SK-N-SH (cell line): Measurements from ENCODE around the gene CADM1. TPM values are rescaled to one million over a fixed set of nuclear protein-coding genes. Genes with fewer than 3 reads are reported as not detected.
A peak's percentile ranks its signal among the peaks of the same experiment; 100 is the strongest.

Experiments used
- CTCF ChIA-PET: fragments of 300-600, 350-600 bp; formaldehyde crosslinking; extraction: SDS; loops from one replicate; lab custom pipeline; 2021; lab: Yijun Ruan, JAX
- POLR2A ChIA-PET: fragments of 350-600 bp; sonication (Branson Sonifier 250); formaldehyde crosslinking; extraction: SDS; loops from one replicate; lab custom pipeline; 2020; ENCODE audit warnings: antibody characterized with exemption, inconsistent platforms; lab: Yijun Ruan, JAX
- DNase-seq: peaks from one replicate; pipeline ENCODE4 v3.0.0; 2012
- H2AFZ ChIP-seq: fragments of 200-600 bp; sonication (generic); 2 replicates; pipeline ENCODE4 v1.8.1; 2016; ENCODE audit warnings: antibody characterized with exemption, mild to moderate bottlenecking, low read depth
- H3F3A ChIP-seq: fragments of 200-600 bp; sonication (generic); replicated peaks from 2 replicates; pipeline ENCODE3; 2016; ENCODE audit warnings: antibody characterized with exemption, mild to moderate bottlenecking; ENCODE audit not compliant: insufficient read depth
- H3K27ac ChIP-seq, 2 experiments: fragments of 200-500 bp in 1 of 2; fragments of 200-600 bp in 1 of 2; sonication (Bioruptor generic) in 1 of 2; sonication (generic), shearing (Covaris generic) in 1 of 2; 2 replicates each; pipeline versions ENCODE4 v1.5.1 to v1.6.1; 2014 to 2016; ENCODE audit warnings: low read depth in 2 of 2, inconsistent platforms in 1 of 2, low read length in 1 of 2, mild to moderate bottlenecking in 1 of 2, mixed read lengths in 1 of 2
- H3K27me3 ChIP-seq: fragments of 200-600 bp; sonication (generic), shearing (Covaris generic); 2 replicates; pipeline ENCODE4 v1.6.1; 2016; ENCODE audit warnings: mixed run types; ENCODE audit not compliant: insufficient read depth
- H3K36me3 ChIP-seq, 2 experiments: fragments of 200-500 bp in 1 of 2; fragments of 200-600 bp in 1 of 2; sonication (Bioruptor generic) in 1 of 2; sonication (generic) in 1 of 2; replicated peaks in 1 of 2; 2 replicates each; pipeline versions ENCODE3 to v1.5.1; 2014 to 2016; ENCODE audit warnings: low read length in 1 of 2, mild to moderate bottlenecking in 1 of 2; ENCODE audit not compliant: insufficient read depth in 2 of 2, control insufficient read depth in 1 of 2
- H3K4me1 ChIP-seq, 2 experiments: fragments of 200-500 bp in 1 of 2; fragments of 200-600 bp in 1 of 2; sonication (Bioruptor generic) in 1 of 2; sonication (generic), shearing (Covaris generic) in 1 of 2; 2 replicates each; pipeline versions ENCODE4 v1.5.1 to v1.6.1; 2014 to 2016; ENCODE audit warnings: low read depth in 1 of 2, low read length in 1 of 2, mixed run types in 1 of 2; ENCODE audit not compliant: insufficient read depth in 2 of 2, control insufficient read depth in 1 of 2
- H3K4me2 ChIP-seq: fragments of 200-600 bp; sonication (generic), shearing (Covaris generic); 2 replicates; pipeline ENCODE4 v1.6.1; 2017; ENCODE audit warnings: mixed run types
- H3K4me3 ChIP-seq, 2 experiments: fragments of 200-500 bp in 1 of 2; fragments of 200-600 bp in 1 of 2; sonication (Bioruptor generic) in 1 of 2; sonication (generic), shearing (Covaris generic) in 1 of 2; 2 replicates each; pipeline versions ENCODE4 v1.5.1 to v1.8.1; 2014 to 2016; ENCODE audit warnings: low read depth in 2 of 2, inconsistent platforms in 1 of 2, low read length in 1 of 2, mild to moderate bottlenecking in 1 of 2, mixed read lengths in 1 of 2, moderate library complexity in 1 of 2
- H3K79me2 ChIP-seq: fragments of 200-600 bp; sonication (generic); 2 replicates; pipeline ENCODE4 v1.8.1; 2017; ENCODE audit warnings: mild to moderate bottlenecking; ENCODE audit not compliant: insufficient read depth
- H3K9ac ChIP-seq: fragments of 200-600 bp; sonication (generic); 2 replicates; pipeline ENCODE4 v1.6.1; 2017; ENCODE audit warnings: mixed run types
- H3K9me2 ChIP-seq: fragments of 200-600 bp; sonication (generic); 2 replicates; pipeline ENCODE4 v1.6.1; 2017; ENCODE audit warnings: mixed run types
- H3K9me3 ChIP-seq: fragments of 200-600 bp; sonication (generic); 2 replicates; pipeline ENCODE4 v1.6.1; 2017; ENCODE audit warnings: mixed run types, mild to moderate bottlenecking, moderate library complexity
- H4K20me1 ChIP-seq: fragments of 200-600 bp; sonication (generic); 2 replicates; pipeline ENCODE4 v1.6.1; 2017; ENCODE audit warnings: mild to moderate bottlenecking, mixed run types; ENCODE audit not compliant: insufficient read depth
- CHD2 ChIP-seq: fragments of 150-350 bp; IDR thresholded peaks from 2 replicates; pipeline ENCODE4 v1.6.1; 2018; ENCODE audit warnings: low read length; ENCODE audit not compliant: partially characterized antibody
- ELF1 ChIP-seq: IDR thresholded peaks from 2 replicates; pipeline ENCODE4 v1.4.0; 2012
- EZH2phosphoT487 ChIP-seq: fragments of 200-600 bp; sonication (generic); IDR thresholded peaks from 2 replicates; pipeline ENCODE4 v1.6.1; 2017; ENCODE audit warnings: low read depth, mixed run types, mild to moderate bottlenecking, antibody characterized with exemption, moderate library complexity, borderline replicate concordance
- FOSL2 ChIP-seq: IDR thresholded peaks from 2 replicates; pipeline ENCODE4 v1.4.0; 2012; ENCODE audit warnings: low read depth, mild to moderate bottlenecking, moderate library complexity, borderline replicate concordance
- GATA2 ChIP-seq: sonication (generic); formaldehyde crosslinking; IDR thresholded peaks from 2 replicates; pipeline ENCODE4 v1.5.0; 2020; ENCODE audit warnings: mild to moderate bottlenecking, missing genetic modification reagents
- MEF2A ChIP-seq: IDR thresholded peaks from 2 replicates; pipeline ENCODE4 v1.4.0; 2012; ENCODE audit warnings: low read depth, borderline replicate concordance
- MXI1 ChIP-seq: IDR thresholded peaks from 2 replicates; pipeline ENCODE4 v1.6.1; 2012; ENCODE audit warnings: mild to moderate bottlenecking, low read depth, low read length, improper control_type of control experiment
- NFIC ChIP-seq: IDR thresholded peaks from 2 replicates; pipeline ENCODE4 v1.4.0; 2012; ENCODE audit warnings: borderline replicate concordance
- POLR2AphosphoS5 ChIP-seq: IDR thresholded peaks from 2 replicates; pipeline ENCODE4 v1.6.1; 2012; ENCODE audit warnings: low read depth, low read length
- RCOR1 ChIP-seq: fragments of 150-350 bp; IDR thresholded peaks from 2 replicates; pipeline ENCODE4 v1.6.1; 2017; ENCODE audit warnings: antibody characterized with exemption, low read length
- RFX5 ChIP-seq: IDR thresholded peaks from 2 replicates; pipeline ENCODE4 v1.6.1; 2012; ENCODE audit warnings: mild to moderate bottlenecking, improper control_type of control experiment, low read length
- SIN3A ChIP-seq: IDR thresholded peaks from 2 replicates; pipeline ENCODE4 v1.6.1; 2012; ENCODE audit warnings: low read depth, mild to moderate bottlenecking, low read length, moderate library complexity, borderline replicate concordance
- TAF1 ChIP-seq: IDR thresholded peaks from 2 replicates; pipeline ENCODE4 v1.6.1; 2012; ENCODE audit warnings: low read depth, mild to moderate bottlenecking, low read length, moderate library complexity, borderline replicate concordance
- TCF12 ChIP-seq: IDR thresholded peaks from 2 replicates; pipeline ENCODE4 v1.4.0; 2012
- TEAD4 ChIP-seq: IDR thresholded peaks from 2 replicates; pipeline ENCODE4 v1.4.0; 2012; ENCODE audit warnings: mild to moderate bottlenecking, borderline replicate concordance; ENCODE audit not compliant: insufficient read depth
- WGBS: methylation state at CpG from one replicate; pipeline ENCODE4 v1.1.6; 2017; ENCODE audit warnings: low lambda C conversion rate; 5-methylcytosine and 5-hydroxymethylcytosine counted together
- polyA plus RNA-seq, 3 experiments: library from polyadenylated mRNA; depleted of rRNA; stranded (reverse); fragments of >200 nt; gene quantifications; 2 replicates each; pipeline ENCODE4 v1.2.3, GENCODE V29; 2012
- TF ChIP-seq, protein P1 (sequence below): IDR thresholded peaks from 2 replicates; pipeline ENCODE4 v1.4.0; 2012; ENCODE audit warnings: low read depth
- TF ChIP-seq, protein P2 (sequence below): fragments of 150-350 bp; IDR thresholded peaks from 2 replicates; pipeline ENCODE4 v1.6.1; 2017; ENCODE audit warnings: antibody characterized with exemption, low read length, low read depth, borderline replicate concordance
- TF ChIP-seq, protein P3 (sequence below): fragments of 150-350 bp; IDR thresholded peaks from 2 replicates; pipeline ENCODE4 v1.6.1; 2016; ENCODE audit warnings: mild to moderate bottlenecking, low read depth, low read length
- TF ChIP-seq, protein P4 (sequence below): fragments of 200-600 bp; sonication (generic); IDR thresholded peaks from 2 replicates; pipeline ENCODE4 v1.6.1; 2017; ENCODE audit warnings: antibody characterized with exemption, mild to moderate bottlenecking, moderate library complexity

Gene CADM1
- polyA plus RNA-seq, 1 of the 3 experiments (the other 2 are of a cell fraction) = 7.9 TPM

DNA sequence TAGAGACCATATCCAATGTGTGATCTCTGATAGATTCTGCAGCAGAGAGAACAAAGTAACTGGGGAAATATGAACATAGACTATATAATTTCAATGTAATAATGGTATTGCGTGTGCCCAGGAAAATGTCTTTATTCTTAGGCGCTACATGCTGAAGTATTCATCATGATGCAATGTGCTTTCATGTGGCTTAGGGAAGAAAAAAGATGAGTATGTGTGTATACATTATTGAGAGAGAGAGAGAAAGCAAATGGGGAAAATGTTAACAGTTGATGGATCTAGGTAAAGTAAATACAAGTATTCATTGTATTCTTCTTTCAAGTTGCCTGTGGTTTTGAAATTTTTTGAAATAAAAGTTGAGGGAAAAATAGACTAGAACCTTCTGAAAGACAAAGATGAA, 10.3 kb downstream of the CADM1 start (continued):
- TF ChIP-seq, protein P1, sequence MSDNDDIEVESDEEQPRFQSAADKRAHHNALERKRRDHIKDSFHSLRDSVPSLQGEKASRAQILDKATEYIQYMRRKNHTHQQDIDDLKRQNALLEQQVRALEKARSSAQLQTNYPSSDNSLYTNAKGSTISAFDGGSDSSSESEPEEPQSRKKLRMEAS = no peak

DNA sequence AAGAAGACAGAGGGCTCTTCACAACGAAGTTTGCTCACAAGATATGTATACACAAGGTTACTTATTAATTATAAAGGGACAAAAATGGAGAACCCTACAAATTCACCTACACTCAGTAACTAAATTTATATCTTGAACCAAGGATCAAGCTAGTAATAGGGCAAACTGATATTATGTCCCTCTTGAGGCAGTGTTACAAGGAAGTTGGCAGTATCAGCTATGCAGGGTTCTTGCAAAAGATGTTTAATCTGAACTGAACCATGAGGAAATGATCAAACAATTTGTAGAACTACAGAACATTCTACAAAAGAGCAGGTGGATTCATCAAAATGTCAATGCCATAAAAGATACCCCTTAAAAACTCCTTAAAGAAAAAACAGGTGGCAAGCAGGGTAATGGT, 10.7 kb downstream of the CADM1 start:
- no peak overlapping the region for H2AFZ ChIP-seq
- no peak overlapping the region for H3K4me3 ChIP-seq
- H3K9me2 ChIP-seq = no peaks in the 10 kb centered on the region
- peaks cover 0 to 2% of the 10 kb centered on the region in 2 experiments for H3K36me3 ChIP-seq
- H3K9me3 ChIP-seq = no peaks in the 10 kb centered on the region
- no peak overlapping the region for H3K27ac ChIP-seq
- TF ChIP-seq TEAD4 = no peak
- TF ChIP-seq MEF2A = no peak
- TF ChIP-seq SIN3A = no peak
- TF ChIP-seq TCF12 = no peak
- WGBS = 32% methylated on average over 1 of the region's 1 CpG
- no peaks in the 10 kb centered on the region for H3K79me2 ChIP-seq
- H3K4me2 ChIP-seq = no peak overlapping the region
- H3F3A ChIP-seq = peaks cover 3% of the 10 kb centered on the region
- no peak for DNase-seq
- POLR2A ChIA-PET = no interaction called here
- no peaks in the 10 kb centered on the region for H4K20me1 ChIP-seq
- H3K9ac ChIP-seq = no peak overlapping the region
- CTCF ChIA-PET = no interaction called here
- H3K27me3 ChIP-seq = no peaks in the 10 kb centered on the region
- peaks cover 0 to 6% of the 10 kb centered on the region in 2 experiments; a peak in 3 of 4 replicates for H3K4me1 ChIP-seq

DNA sequence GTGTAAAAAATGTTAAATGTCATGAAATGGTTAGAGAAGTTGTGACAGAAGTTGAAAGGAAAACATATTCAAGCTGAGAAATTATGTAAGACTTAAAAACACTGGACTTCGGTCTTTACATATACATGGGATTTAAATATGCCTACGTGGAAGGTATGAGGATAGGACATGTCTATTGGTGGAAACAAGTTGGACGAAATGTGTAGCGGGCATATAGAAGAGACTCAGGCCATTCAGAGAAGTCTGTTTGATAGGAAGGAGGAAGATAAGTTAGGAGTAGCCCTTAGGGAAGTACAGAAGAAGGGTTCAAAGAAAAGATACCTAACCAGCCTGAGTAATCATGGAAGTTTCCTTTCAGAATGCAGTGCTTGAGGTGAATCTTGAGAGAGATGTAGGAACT, 14.7 kb downstream of the CADM1 start:
- no peak overlapping the region for H2AFZ ChIP-seq
- H3F3A ChIP-seq = peaks cover 5% of the 10 kb centered on the region
- no peaks in the 10 kb centered on the region for H3K79me2 ChIP-seq
- TF ChIP-seq, protein P2, sequence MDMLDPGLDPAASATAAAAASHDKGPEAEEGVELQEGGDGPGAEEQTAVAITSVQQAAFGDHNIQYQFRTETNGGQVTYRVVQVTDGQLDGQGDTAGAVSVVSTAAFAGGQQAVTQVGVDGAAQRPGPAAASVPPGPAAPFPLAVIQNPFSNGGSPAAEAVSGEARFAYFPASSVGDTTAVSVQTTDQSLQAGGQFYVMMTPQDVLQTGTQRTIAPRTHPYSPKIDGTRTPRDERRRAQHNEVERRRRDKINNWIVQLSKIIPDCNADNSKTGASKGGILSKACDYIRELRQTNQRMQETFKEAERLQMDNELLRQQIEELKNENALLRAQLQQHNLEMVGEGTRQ = no peak
- TF ChIP-seq POLR2AphosphoS5 = no peak
- TF ChIP-seq ELF1 = no peak
- no peak for TF ChIP-seq FOSL2
- no peak for TF ChIP-seq RFX5
- TF ChIP-seq, protein P3, sequence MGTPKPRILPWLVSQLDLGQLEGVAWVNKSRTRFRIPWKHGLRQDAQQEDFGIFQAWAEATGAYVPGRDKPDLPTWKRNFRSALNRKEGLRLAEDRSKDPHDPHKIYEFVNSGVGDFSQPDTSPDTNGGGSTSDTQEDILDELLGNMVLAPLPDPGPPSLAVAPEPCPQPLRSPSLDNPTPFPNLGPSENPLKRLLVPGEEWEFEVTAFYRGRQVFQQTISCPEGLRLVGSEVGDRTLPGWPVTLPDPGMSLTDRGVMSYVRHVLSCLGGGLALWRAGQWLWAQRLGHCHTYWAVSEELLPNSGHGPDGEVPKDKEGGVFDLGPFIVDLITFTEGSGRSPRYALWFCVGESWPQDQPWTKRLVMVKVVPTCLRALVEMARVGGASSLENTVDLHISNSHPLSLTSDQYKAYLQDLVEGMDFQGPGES = no peak
- TF ChIP-seq CHD2 = no peak
- TF ChIP-seq TAF1 = no peak
- no peak for TF ChIP-seq SIN3A
- TF ChIP-seq TCF12 = no peak
- TF ChIP-seq GATA2 (CRISPR knock-in tag) = no peak
- TF ChIP-seq NFIC = no peak
- TF ChIP-seq MEF2A = no peak
- TF ChIP-seq EZH2phosphoT487 = no peak
- TF ChIP-seq, protein P4, sequence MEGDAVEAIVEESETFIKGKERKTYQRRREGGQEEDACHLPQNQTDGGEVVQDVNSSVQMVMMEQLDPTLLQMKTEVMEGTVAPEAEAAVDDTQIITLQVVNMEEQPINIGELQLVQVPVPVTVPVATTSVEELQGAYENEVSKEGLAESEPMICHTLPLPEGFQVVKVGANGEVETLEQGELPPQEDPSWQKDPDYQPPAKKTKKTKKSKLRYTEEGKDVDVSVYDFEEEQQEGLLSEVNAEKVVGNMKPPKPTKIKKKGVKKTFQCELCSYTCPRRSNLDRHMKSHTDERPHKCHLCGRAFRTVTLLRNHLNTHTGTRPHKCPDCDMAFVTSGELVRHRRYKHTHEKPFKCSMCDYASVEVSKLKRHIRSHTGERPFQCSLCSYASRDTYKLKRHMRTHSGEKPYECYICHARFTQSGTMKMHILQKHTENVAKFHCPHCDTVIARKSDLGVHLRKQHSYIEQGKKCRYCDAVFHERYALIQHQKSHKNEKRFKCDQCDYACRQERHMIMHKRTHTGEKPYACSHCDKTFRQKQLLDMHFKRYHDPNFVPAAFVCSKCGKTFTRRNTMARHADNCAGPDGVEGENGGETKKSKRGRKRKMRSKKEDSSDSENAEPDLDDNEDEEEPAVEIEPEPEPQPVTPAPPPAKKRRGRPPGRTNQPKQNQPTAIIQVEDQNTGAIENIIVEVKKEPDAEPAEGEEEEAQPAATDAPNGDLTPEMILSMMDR = no peak
- TF ChIP-seq MXI1 = no peak
- no peak for TF ChIP-seq RCOR1
- no peak overlapping the region for H3K4me2 ChIP-seq
- H3K9ac ChIP-seq = no peak overlapping the region
- H3K27me3 ChIP-seq = no peaks in the 10 kb centered on the region
- no peak overlapping the region for H3K4me3 ChIP-seq
- H4K20me1 ChIP-seq = no peaks in the 10 kb centered on the region
- peak overlapping the region in 1 of 2 experiments; percentile 31; a peak in 1 of 4 replicates for H3K27ac ChIP-seq
- H3K4me1 ChIP-seq = peaks cover 0 to 4% of the 10 kb centered on the region in 2 experiments; a peak in 2 of 4 replicates
- CTCF ChIA-PET = interaction anchor here (0.6 kb wide), 1 partner anchor 227 kb away, joined by 3 read pairs; no protein-coding TSS in a partner anchor
- no peak for DNase-seq
- H3K36me3 ChIP-seq = no peaks in the 10 kb centered on the region
- 82% methylated on average over 4 of the region's 4 CpGs for WGBS
- POLR2A ChIA-PET = no interaction called here
- H3K9me3 ChIP-seq = no peaks in the 10 kb centered on the region
- H3K9me2 ChIP-seq = no peaks in the 10 kb centered on the region
